Esophagus (tissue), 2 donors: Measurements from ENCODE around the gene CHIT1. TPM values are rescaled to one million over a fixed set of nuclear protein-coding genes. Genes with fewer than 3 reads are reported as not detected.
"Not testable (repeated sequence)": the region's sequence is repeated elsewhere in the genome, so short reads cannot be mapped to it uniquely, and the experiment has no call there.

Experiments used
- H3K27ac ChIP-seq, 2 donors: one replicate each; pipeline ENCODE4 v1.5.1; 2013; ENCODE audit warnings: low read depth in 2 of 2, mild to moderate bottlenecking in 2 of 2, inconsistent platforms in 1 of 2, low read length in 1 of 2, moderate library complexity in 1 of 2
- H3K27me3 ChIP-seq, 2 donors: one replicate each; pipeline ENCODE4 v1.6.1; 2013; ENCODE audit warnings: low read length in 2 of 2, control low read depth in 1 of 2, mild to moderate bottlenecking in 1 of 2; ENCODE audit not compliant: insufficient read depth in 2 of 2, control insufficient read depth in 1 of 2
- H3K36me3 ChIP-seq, 2 donors: one replicate each; pipeline ENCODE4 v1.6.1; 2013; ENCODE audit warnings: low read length in 1 of 2; ENCODE audit not compliant: control insufficient read depth in 2 of 2, insufficient read depth in 2 of 2
- H3K4me1 ChIP-seq, 2 donors: one replicate each; pipeline ENCODE4 v1.6.1; 2013; ENCODE audit warnings: low read length in 1 of 2; ENCODE audit not compliant: control insufficient read depth in 2 of 2, insufficient read depth in 2 of 2
- H3K4me3 ChIP-seq, 2 donors: one replicate each; pipeline ENCODE4 v1.5.1; 2013; ENCODE audit warnings: low read length in 2 of 2, mild to moderate bottlenecking in 2 of 2, low read depth in 1 of 2, moderate library complexity in 1 of 2
- H3K9me3 ChIP-seq, 2 donors: one replicate each; pipeline ENCODE4 v1.6.1; 2013; ENCODE audit warnings: mild to moderate bottlenecking in 2 of 2, low read depth in 1 of 2, low read length in 1 of 2, moderate library complexity in 1 of 2; ENCODE audit not compliant: control insufficient read depth in 2 of 2, insufficient read depth in 1 of 2
- WGBS, 2 donors: extraction: QIAGEN DNeasy Blood & Tissue Kit; methylation state at CpG; one replicate each; pipeline ENCODE4 v1.1.7; 2013; 5-methylcytosine and 5-hydroxymethylcytosine counted together
- polyA plus RNA-seq, 2 donors: library from polyadenylated mRNA; stranded (reverse); fragments of 200-250 nt; gene quantifications; one replicate each; pipeline ENCODE4 v1.2.3, GENCODE V29; 2013
- donor health status: healthy with polysubstance abuse.
- donor health status: Bipolar disorder and iron deficiency.

Gene CHIT1
- polyA plus RNA-seq, 2 donors = 0.01 TPM; not detected in 1

DNA sequence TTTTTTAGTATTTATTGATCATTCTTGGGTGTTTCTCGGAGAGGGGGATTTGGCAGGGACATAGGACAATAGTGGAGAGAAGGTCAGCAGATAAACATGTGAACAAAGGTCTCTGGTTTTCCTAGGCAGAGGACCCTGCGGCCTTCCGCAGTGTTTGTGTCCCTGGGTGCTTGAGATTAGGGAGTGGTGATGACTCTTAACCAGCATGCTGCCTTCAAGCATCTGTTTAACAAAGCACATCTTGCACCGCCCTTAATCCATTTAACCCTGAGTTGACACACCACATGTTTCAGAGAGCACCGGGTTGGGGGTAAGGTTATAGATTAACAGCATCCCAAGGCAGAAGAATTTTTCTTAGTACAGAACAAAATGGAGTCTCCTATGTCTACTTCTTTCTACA lies 36.7 kb upstream of the CHIT1 start:
- H3K4me1 ChIP-seq, H3K4me3 ChIP-seq, H3K27me3 ChIP-seq, H3K9me3 ChIP-seq, H3K27ac ChIP-seq, H3K36me3 ChIP-seq: not testable (repeated sequence)
- WGBS, 2 donors = 49 to 60% methylated on average over 5 of the region's 5 CpGs

GRCh38 chr1:203265541-203265940 lies 36.1 kb upstream of the CHIT1 start:
- Histone ChIP-seq H3K27me3 (no peaks in the 10 kb centered on the region), H3K27ac (no peak overlapping the region), H3K4me1 (peaks cover 3% of the 10 kb centered on the region in 2 donors), H3K4me3 (no peak overlapping the region), H3K36me3 (no peaks in the 10 kb centered on the region), H3K9me3 (no peaks in the 10 kb centered on the region)
- 49 to 58% methylated on average over 4 of the region's 4 CpGs for WGBS, 2 donors

GRCh38 chr1:203264052-203264501 lies 34.6 kb upstream of the CHIT1 start:
- Histone ChIP-seq H3K4me3 (no peak overlapping the region), H3K27ac (no peak overlapping the region), H3K9me3 (no peaks in the 10 kb centered on the region), H3K36me3 (no peaks in the 10 kb centered on the region), H3K4me1 (peaks cover 3% of the 10 kb centered on the region in 2 donors), H3K27me3 (no peaks in the 10 kb centered on the region)
- 72 to 80% methylated on average over 6 of the region's 6 CpGs for WGBS, 2 donors

DNA sequence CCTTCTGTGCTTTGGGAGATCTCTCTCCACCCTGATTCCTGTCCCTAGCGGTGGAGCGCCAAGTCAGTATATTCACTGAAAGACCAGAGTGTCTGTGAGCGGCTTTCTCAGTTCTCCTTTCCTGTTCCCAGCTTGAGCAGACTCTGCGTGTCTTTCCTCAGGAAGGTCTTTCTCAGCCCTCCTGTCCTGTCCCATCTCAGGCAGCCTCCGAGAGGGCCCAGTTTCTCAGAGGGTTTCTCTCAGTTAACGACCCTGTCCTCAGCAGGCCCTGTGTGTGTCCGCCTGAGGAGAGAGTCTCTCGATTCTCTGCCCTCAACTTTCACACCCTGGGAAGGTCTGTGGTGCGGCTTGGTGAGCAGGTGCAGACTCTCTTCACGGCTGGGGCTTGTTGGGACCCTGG lies 34.0 kb upstream of the CHIT1 start:
- H3K36me3 ChIP-seq = no peaks in the 10 kb centered on the region
- H3K9me3 ChIP-seq = no peaks in the 10 kb centered on the region
- H3K27ac ChIP-seq = no peak overlapping the region
- H3K4me1 ChIP-seq = peaks cover 0 to 3% of the 10 kb centered on the region in 2 donors
- 74 to 76% methylated on average over 10 of the region's 10 CpGs for WGBS, 2 donors
- no peak overlapping the region for H3K4me3 ChIP-seq
- H3K27me3 ChIP-seq = no peaks in the 10 kb centered on the region

- not testable (repeated sequence) for H3K27ac ChIP-seq, H3K9me3 ChIP-seq
- 80 to 85% methylated on average over 9 of the region's 9 CpGs for WGBS, 2 donors
Observed at GRCh38 chr1:203256636-203257035, 27.2 kb upstream of the CHIT1 start.

GRCh38 chr1:203254782-203255181 lies 25.3 kb upstream of the CHIT1 start:
- not testable (repeated sequence) for H3K27ac ChIP-seq, H3K4me1 ChIP-seq, H3K27me3 ChIP-seq, H3K36me3 ChIP-seq, H3K4me3 ChIP-seq, H3K9me3 ChIP-seq

More at GRCh38 chr1:203256636-203257035, 27.2 kb upstream of the CHIT1 start:
- H3K4me3 ChIP-seq, H3K4me1 ChIP-seq, H3K27me3 ChIP-seq, H3K36me3 ChIP-seq: not testable (repeated sequence)

GRCh38 chr1:203252678-203253077 lies 23.2 kb upstream of the CHIT1 start:
- H3K9me3 ChIP-seq = peaks cover 0 to 7% of the 10 kb centered on the region in 2 donors
- 68 to 80% methylated on average over 3 of the region's 3 CpGs for WGBS, 2 donors
- H3K27ac ChIP-seq = no peak overlapping the region
- H3K27me3 ChIP-seq = no peaks in the 10 kb centered on the region
- H3K4me1 ChIP-seq = no peaks in the 10 kb centered on the region
- no peak overlapping the region for H3K4me3 ChIP-seq
- H3K36me3 ChIP-seq = no peaks in the 10 kb centered on the region

DNA sequence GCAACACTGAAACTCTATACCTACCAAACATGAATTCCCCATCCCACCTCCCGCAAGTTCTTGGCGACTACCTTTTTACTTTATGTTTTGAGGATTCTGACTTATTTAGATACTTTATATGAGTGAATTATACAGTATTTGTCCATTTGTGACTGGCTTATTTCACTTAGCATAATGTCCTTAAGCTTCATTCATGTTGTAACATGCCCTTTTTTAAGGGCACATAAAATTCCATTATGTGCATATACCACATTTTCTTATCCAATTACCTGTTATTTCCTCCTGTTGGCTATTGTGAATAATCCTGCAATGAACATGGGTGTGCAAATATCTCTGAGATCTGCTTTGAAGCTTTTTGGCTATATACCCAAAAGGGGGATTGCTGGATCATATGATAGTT lies 22.0 kb upstream of the CHIT1 start:
- Histone ChIP-seq H3K4me3 (no peak overlapping the region), H3K36me3 (no peaks in the 10 kb centered on the region), H3K4me1 (no peaks in the 10 kb centered on the region)

DNA sequence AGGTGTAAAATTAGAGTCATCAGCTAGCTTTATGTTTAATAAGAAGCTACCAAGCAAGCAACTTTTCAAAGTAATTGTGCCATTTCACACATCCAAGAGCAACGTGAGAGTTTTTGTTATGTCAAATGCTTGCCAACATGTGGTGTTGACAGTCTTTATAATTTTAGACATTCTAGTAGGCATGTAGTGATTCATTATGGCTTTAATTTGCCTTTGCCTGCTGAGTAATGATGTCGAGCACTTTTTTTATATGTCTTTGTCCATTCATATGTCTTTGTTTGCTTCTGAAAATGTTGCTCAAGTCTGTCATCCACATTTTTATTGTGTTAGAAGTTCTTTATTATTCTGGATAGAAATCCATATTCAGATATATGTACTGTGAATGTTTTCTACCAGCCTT lies 21.4 kb upstream of the CHIT1 start:
- Histone ChIP-seq H3K9me3 (peaks cover 0 to 2% of the 10 kb centered on the region in 2 donors), H3K4me1 (no peaks in the 10 kb centered on the region), H3K27me3 (no peaks in the 10 kb centered on the region), H3K27ac (no peak overlapping the region), H3K36me3 (no peaks in the 10 kb centered on the region), H3K4me3 (no peak overlapping the region)
- 25 to 34% methylated on average over 2 of the region's 2 CpGs for WGBS, 2 donors

More for the DNA sequence above, 22.0 kb upstream of the CHIT1 start:
- Histone ChIP-seq H3K9me3 (peaks cover 0 to 3% of the 10 kb centered on the region in 2 donors), H3K27me3 (no peaks in the 10 kb centered on the region), H3K27ac (no peak overlapping the region)
- 74 to 86% methylated on average over 2 of the region's 2 CpGs for WGBS, 2 donors

- Histone ChIP-seq H3K4me3 (no peak overlapping the region), H3K27me3 (no peaks in the 10 kb centered on the region), H3K4me1 (no peaks in the 10 kb centered on the region), H3K27ac (no peak overlapping the region), H3K36me3 (no peaks in the 10 kb centered on the region), H3K9me3 (no peaks in the 10 kb centered on the region)
- WGBS, 2 donors = 45 to 65% methylated on average over 4 of the region's 4 CpGs
Observed at GRCh38 chr1:203244776-203245175, 15.3 kb upstream of the CHIT1 start.
